Muscle of leg (tissue), 11 donors: ENCODE data around the gene TRIM13. TPM values are rescaled to one million over a fixed set of nuclear protein-coding genes. Genes with fewer than 3 reads are reported as not detected.
"Not testable (repeated sequence)": the region's sequence is repeated elsewhere in the genome, so short reads cannot be mapped to it uniquely, and the experiment has no call there.

Experiments used
- DNase-seq: peaks from one replicate; pipeline ENCODE4 v3.0.0; 2013
- H3K27ac ChIP-seq: one replicate; pipeline ENCODE4 v1.5.1; 2013; ENCODE audit warnings: mild to moderate bottlenecking, low read length, control low read depth
- H3K27me3 ChIP-seq: one replicate; pipeline ENCODE4 v1.6.1; 2013; ENCODE audit warnings: low read length; ENCODE audit not compliant: control insufficient read depth, insufficient read depth
- H3K36me3 ChIP-seq: one replicate; pipeline ENCODE4 v1.6.1; 2013; ENCODE audit warnings: low read length; ENCODE audit not compliant: control insufficient read depth, insufficient read depth
- H3K4me1 ChIP-seq: one replicate; pipeline ENCODE4 v1.6.1; 2013; ENCODE audit warnings: low read length; ENCODE audit not compliant: control insufficient read depth, insufficient read depth
- H3K4me3 ChIP-seq: one replicate; pipeline ENCODE4 v1.5.1; 2013; ENCODE audit warnings: low read length, control low read depth
- H3K9me3 ChIP-seq: replicated peaks from 2 replicates; pipeline ENCODE4 v1.6.1; 2013; ENCODE audit warnings: low read depth, low read length; ENCODE audit not compliant: control insufficient read depth
- WGBS: methylation state at CpG from one replicate; pipeline ENCODE4 v1.1.5; 2013; ENCODE audit warnings: missing lambda C conversion rate; ENCODE audit not compliant: insufficient coverage; 5-methylcytosine and 5-hydroxymethylcytosine counted together
- polyA plus RNA-seq, 8 donors: library from polyadenylated mRNA; unstranded; fragments of 120-200 nt; gene quantifications; one replicate each; pipeline versions ENCODE4 v1.2.1 to v1.2.3, GENCODE V29; 2013; ENCODE audit warnings: inconsistent platforms in 1 of 8, low replicate concordance in 1 of 8; ENCODE audit not compliant: insufficient read length in 8 of 8, insufficient read depth in 1 of 8
- total RNA-seq: library from RNA; stranded (reverse); fragments of 120-200 nt; gene quantifications from one replicate; pipeline ENCODE4 v1.2.4, GENCODE V29; 2013

TRIM13 gene
- total and polyA plus RNA-seq, 9 donors = 19.7 to 26.4 (median 23.5) TPM

GRCh38 chr13:50052478-50052877, 55.6 kb downstream of the TRIM13 start:
- Histone ChIP-seq H3K27ac (no peak overlapping the region), H3K4me3 (no peak overlapping the region), H3K4me1 (no peaks in the 10 kb centered on the region), H3K9me3 (no peaks in the 10 kb centered on the region), H3K36me3 (peaks cover 16% of the 10 kb centered on the region), H3K27me3 (no peaks in the 10 kb centered on the region)
- no CpG with 5 or more reads among the region's 4 CpGs for WGBS
- DNase-seq = no peak

GRCh38 chr13:50053844-50054243, 57.0 kb downstream of the TRIM13 start:
- Histone ChIP-seq H3K27ac (no peak overlapping the region), H3K4me1 (no peaks in the 10 kb centered on the region), H3K4me3 (no peak overlapping the region), H3K9me3 (no peaks in the 10 kb centered on the region), H3K36me3 (peaks cover 16% of the 10 kb centered on the region), H3K27me3 (no peaks in the 10 kb centered on the region)
- no peak for DNase-seq
- no CpG with 5 or more reads among the region's 1 CpG for WGBS

GRCh38 chr13:50055454-50055853, 58.6 kb downstream of the TRIM13 start:
- Histone ChIP-seq H3K27ac (no peak overlapping the region), H3K4me1 (no peaks in the 10 kb centered on the region), H3K9me3 (no peaks in the 10 kb centered on the region), H3K27me3 (no peaks in the 10 kb centered on the region), H3K36me3 (peaks cover 18% of the 10 kb centered on the region), H3K4me3 (no peak overlapping the region)
- no peak for DNase-seq
- 80% methylated on average over 1 of the region's 1 CpG for WGBS

- Histone ChIP-seq H3K4me1 (no peaks in the 10 kb centered on the region), H3K36me3 (peaks cover 9% of the 10 kb centered on the region), H3K27me3 (no peaks in the 10 kb centered on the region), H3K4me3 (no peak overlapping the region), H3K27ac (no peak overlapping the region), H3K9me3 (no peaks in the 10 kb centered on the region)
- WGBS = no CpG with 5 or more reads among the region's 1 CpG
- no peak for DNase-seq
Measured at GRCh38 chr13:50060718-50061117, 63.9 kb downstream of the TRIM13 start.

- H3K36me3 ChIP-seq = peaks cover 11% of the 10 kb centered on the region
- H3K4me3 ChIP-seq, DNase-seq, H3K27me3 ChIP-seq, H3K27ac ChIP-seq, H3K4me1 ChIP-seq, H3K9me3 ChIP-seq: not testable (repeated sequence)
- WGBS = no CpG with 5 or more reads among the region's 7 CpGs
Measured at GRCh38 chr13:50062336-50062735, 65.5 kb downstream of the TRIM13 start.

- H3K4me1 ChIP-seq = no peaks in the 10 kb centered on the region
- H3K27ac ChIP-seq = no peak overlapping the region
- WGBS = no CpG with 5 or more reads among the region's 1 CpG
- no peaks in the 10 kb centered on the region for H3K27me3 ChIP-seq
- no peak for DNase-seq
- peaks cover 7% of the 10 kb centered on the region for H3K36me3 ChIP-seq
- no peak overlapping the region for H3K4me3 ChIP-seq
- no peaks in the 10 kb centered on the region for H3K9me3 ChIP-seq
Measured at GRCh38 chr13:50065712-50066111, 68.9 kb downstream of the TRIM13 start.

Other genes with a start within 250 kb of the TRIM13 start
- gene KPNA3, start 204.4 kb upstream of the TRIM13 start, total RNA-seq = 24.0 TPM
- gene KPNA3, start 204.4 kb upstream of the TRIM13 start, polyA plus RNA-seq = 10 to 100 TPM; 26.3 to 35.8 (median 34.0) TPM
- gene SPRYD7, start 60.7 kb upstream of the TRIM13 start, total RNA-seq = 6.1 TPM
- gene SPRYD7, start 60.7 kb upstream of the TRIM13 start, polyA plus RNA-seq = 10 to 100 TPM in 5 of 8 donors, 1 to 10 TPM in 3; 8.3 to 12.2 (median 11.2) TPM
- 2.1 TPM for gene KCNRG, start 18.4 kb downstream of the TRIM13 start, total RNA-seq
- gene KCNRG, start 18.4 kb downstream of the TRIM13 start, polyA plus RNA-seq = 1 to 10 TPM in 4 of 8 donors, under 1 TPM in 4; 0.38 to 1.6 (median 1.2) TPM